GM10248 (cell line): ENCODE data around the gene CCR5.
"Not testable (repeated sequence)": the region's sequence is repeated elsewhere in the genome, so short reads cannot be mapped to it uniquely, and the experiment has no call there.

ENCODE experiments used
- CTCF ChIA-PET: fragments of 300-600 bp; sonication (Branson Sonifier 250); formaldehyde crosslinking; extraction: SDS; loops from one replicate; lab custom pipeline; 2021; ENCODE audit warnings: antibody characterized with exemption; lab: Yijun Ruan, JAX
- POLR2A ChIA-PET: fragments of 350-650 bp; sonication (Branson Sonifier 250); formaldehyde crosslinking; extraction: SDS; loops from one replicate; lab custom pipeline; 2020; ENCODE audit warnings: antibody characterized with exemption; lab: Yijun Ruan, JAX
- DNase-seq: peaks from one replicate; pipeline ENCODE4 v3.0.0; 2012; ENCODE audit errors: extremely low spot score
- TF ChIP-seq, protein P1 (sequence below): IDR thresholded peaks from 2 replicates; pipeline ENCODE4 v1.5.1; 2012; ENCODE audit warnings: mild to moderate bottlenecking, low read depth; ENCODE audit errors: extremely low read depth, missing control alignments, control extremely low read depth

CCR5 gene

DNA sequence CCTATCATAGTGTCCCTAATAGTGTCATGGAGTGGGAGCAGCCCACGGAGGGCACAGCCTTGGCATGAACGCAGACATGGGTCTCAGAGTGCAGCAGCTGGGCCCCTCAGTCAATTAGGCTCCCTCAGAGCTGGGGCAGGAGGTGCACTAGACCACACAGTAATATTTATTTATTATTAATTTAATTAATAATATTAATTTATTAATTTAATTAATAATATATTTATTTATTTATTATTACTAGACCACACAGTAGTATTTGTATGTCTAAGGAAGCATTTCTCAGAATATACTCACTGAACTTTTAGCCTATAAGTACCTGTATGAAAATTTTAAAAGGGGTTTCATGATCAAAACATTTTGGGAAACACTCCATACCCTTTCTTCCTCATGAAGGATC is 30.8 kb downstream of the CCR5 start:
- ChIA-PET CTCF (interaction anchor here (2.0 kb wide), 1 partner anchor 32 kb away, joined by 6 read pairs; the partner anchor contains the start of gene CCR5), POLR2A (no interaction called here)
- TF ChIP-seq, protein P1, sequence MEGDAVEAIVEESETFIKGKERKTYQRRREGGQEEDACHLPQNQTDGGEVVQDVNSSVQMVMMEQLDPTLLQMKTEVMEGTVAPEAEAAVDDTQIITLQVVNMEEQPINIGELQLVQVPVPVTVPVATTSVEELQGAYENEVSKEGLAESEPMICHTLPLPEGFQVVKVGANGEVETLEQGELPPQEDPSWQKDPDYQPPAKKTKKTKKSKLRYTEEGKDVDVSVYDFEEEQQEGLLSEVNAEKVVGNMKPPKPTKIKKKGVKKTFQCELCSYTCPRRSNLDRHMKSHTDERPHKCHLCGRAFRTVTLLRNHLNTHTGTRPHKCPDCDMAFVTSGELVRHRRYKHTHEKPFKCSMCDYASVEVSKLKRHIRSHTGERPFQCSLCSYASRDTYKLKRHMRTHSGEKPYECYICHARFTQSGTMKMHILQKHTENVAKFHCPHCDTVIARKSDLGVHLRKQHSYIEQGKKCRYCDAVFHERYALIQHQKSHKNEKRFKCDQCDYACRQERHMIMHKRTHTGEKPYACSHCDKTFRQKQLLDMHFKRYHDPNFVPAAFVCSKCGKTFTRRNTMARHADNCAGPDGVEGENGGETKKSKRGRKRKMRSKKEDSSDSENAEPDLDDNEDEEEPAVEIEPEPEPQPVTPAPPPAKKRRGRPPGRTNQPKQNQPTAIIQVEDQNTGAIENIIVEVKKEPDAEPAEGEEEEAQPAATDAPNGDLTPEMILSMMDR: no peak
- DNase-seq: no peak

- CTCF ChIA-PET: interaction anchor here (1.1 kb wide), 1 partner anchor 25 kb away, joined by 3 read pairs; no protein-coding TSS in a partner anchor
- DNase-seq, POLR2A ChIA-PET: not testable (repeated sequence)
Observed at GRCh38 chr3:46402902-46403301, 32.2 kb downstream of the CCR5 start.

DNA sequence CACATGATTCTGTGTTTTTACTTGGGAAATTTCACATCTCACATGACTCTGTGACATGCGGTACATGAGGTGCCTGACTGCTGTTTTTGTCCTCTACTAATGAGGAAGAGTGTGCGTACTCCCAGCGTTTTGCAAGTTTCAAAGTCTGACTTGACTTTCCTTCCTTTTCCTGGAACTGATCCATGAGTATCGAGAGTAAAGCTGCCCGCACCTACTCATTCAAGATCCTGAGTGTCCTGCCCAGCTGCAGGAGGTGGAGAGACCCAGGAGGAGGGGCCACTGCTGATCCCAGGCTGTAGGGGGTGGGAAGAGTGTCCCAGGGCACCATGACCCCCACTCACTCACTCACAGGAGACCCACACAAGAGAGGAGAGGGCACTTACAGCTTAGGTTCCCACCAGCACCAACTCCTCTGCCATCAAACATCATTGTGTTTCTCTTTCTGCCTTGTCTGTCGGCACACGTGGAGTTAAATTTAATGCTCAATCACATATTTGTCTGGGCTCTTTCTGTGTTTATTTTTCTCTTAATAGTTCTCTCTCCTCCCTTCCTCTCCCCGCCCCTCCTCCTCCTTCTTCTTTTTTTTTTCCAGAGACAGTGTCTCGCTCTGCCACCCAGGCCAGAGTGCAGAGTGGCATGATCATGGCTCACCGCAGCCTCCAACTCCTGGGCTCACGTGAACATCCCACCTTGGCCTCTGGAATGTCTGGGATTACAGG is 34.7 kb downstream of the CCR5 start:
- TF ChIP-seq, protein P1: no peak
- DNase-seq: no peak
- POLR2A ChIA-PET: no interaction called here
- CTCF ChIA-PET: interaction anchor here (1.0 kb wide), 1 partner anchor 37 kb away, joined by 3 read pairs; no protein-coding TSS in a partner anchor

DNA sequence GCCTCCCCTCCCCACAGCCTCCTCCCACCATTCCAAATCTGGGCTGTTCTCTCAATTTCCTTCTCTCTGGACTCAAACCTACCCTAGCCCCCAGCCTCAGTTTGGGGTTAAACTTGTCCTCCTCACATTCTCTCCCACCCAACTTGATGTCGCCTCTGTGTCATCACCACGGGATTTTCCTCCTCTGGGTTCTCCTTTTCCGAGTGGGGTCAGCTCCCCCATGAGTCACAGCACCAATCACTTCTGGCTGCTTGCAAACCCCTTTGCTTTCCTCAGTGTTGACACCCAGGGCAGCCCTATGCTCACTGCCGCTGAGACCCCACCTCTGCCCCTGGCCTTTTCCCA is 35.7 kb downstream of the CCR5 start:
- ChIA-PET POLR2A (no interaction called here), CTCF (interaction anchor here (1.5 kb wide), 1 partner anchor 28 kb away, joined by 6 read pairs; no protein-coding TSS in a partner anchor)
- TF ChIP-seq, protein P1: no peak
- DNase-seq: no peak

GRCh38 chr3:46406788-46407611 is 36.3 kb downstream of the CCR5 start, which contains the start of the genes CCR5AS and CCRL2:
CCR5AS (minus strand) TSS chr3:46407066.
CCRL2 (plus strand) TSS chr3:46407259; CDS start chr3:46408080, 821 bp downstream.
- DNase-seq: peak; percentile 56
- TF ChIP-seq, protein P1: no peak
- ChIA-PET POLR2A (no interaction called here), CTCF (interaction anchor here (1.0 to 2.0 kb wide), 4 partner anchors 17 to 37 kb away, joined by 3 to 6 read pairs (median 4); no protein-coding TSS in a partner anchor)

DNA sequence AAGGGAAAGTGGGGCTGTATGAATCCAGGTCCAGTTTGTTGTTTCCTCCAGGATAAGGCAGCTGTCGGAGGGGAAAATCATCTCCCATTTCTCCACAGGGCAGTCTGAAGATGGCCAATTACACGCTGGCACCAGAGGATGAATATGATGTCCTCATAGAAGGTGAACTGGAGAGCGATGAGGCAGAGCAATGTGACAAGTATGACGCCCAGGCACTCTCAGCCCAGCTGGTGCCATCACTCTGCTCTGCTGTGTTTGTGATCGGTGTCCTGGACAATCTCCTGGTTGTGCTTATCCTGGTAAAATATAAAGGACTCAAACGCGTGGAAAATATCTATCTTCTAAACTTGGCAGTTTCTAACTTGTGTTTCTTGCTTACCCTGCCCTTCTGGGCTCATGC is 37.2 kb downstream of the CCR5 start:
- no peak for DNase-seq
- TF ChIP-seq, protein P1: no peak
- ChIA-PET CTCF (interaction anchor here (1.3 to 2.0 kb wide), 6 partner anchors 9 to 200 kb away, joined by 3 to 6 read pairs (median 4); partner anchors contain the start of gene CCR1), POLR2A (no interaction called here)
